B cell (primary cell): ENCODE data around the gene KRTAP4-4. TPM values are rescaled to one million over a fixed set of nuclear protein-coding genes. Genes with fewer than 3 reads are reported as not detected.
A peak's percentile ranks its signal among the peaks of the same experiment; 100 is the strongest.
"Not testable (repeated sequence)": the region's sequence is repeated elsewhere in the genome, so short reads cannot be mapped to it uniquely, and the experiment has no call there.

Experiments used
- ATAC-seq: fragments of 200-7000 bp; cut with Tn5 transposase; one replicate; pipeline ENCODE4 v1.10.0; 2021; ENCODE audit warnings: low read depth, mild to moderate bottlenecking, moderate number of reproducible peaks, moderate library complexity
- CTCF ChIA-PET: fragments of 350-600 bp; sonication (Branson Sonifier 250); formaldehyde crosslinking; loops from one replicate; lab custom pipeline; 2021; ENCODE audit warnings: antibody characterized with exemption, inconsistent platforms; lab: Charles Lee
- POLR2A ChIA-PET: fragments of 350-600 bp; sonication (Branson Sonifier 250); formaldehyde crosslinking; loops from one replicate; lab custom pipeline; 2021; ENCODE audit warnings: antibody characterized with exemption; lab: Charles Lee
- DNase-seq: peaks from one replicate; pipeline ENCODE4 v3.0.0; 2013
- H2AFZ ChIP-seq: 2 replicates; pipeline ENCODE4 v1.6.1; 2012; ENCODE audit warnings: mild to moderate bottlenecking, low read depth, low read length; ENCODE audit not compliant: insufficient read depth, poor library complexity, severe bottlenecking
- H3K27ac ChIP-seq, 2 donors: 1 replicate in 1 of 2; 2 replicates in 1 of 2; pipeline ENCODE4 v1.5.1; 2012 to 2013; ENCODE audit warnings: low read length in 2 of 2, mild to moderate bottlenecking in 2 of 2, moderate library complexity in 1 of 2
- H3K27me3 ChIP-seq, 4 experiments: fragments of 200-600 bp in 1 of 4; sonication (generic) in 1 of 4; replicated peaks in 1 of 4; 1 replicate in 2 of 4; 2 replicates in 2 of 4; pipeline versions ENCODE4 v1.6.1 to v1.7.0; 2013 to 2016; ENCODE audit warnings: low read length in 3 of 4, mild to moderate bottlenecking in 2 of 4, mixed read lengths in 1 of 4, moderate library complexity in 1 of 4; ENCODE audit not compliant: insufficient read depth in 4 of 4, control insufficient read depth in 3 of 4; ENCODE audit errors: control extremely low read depth in 1 of 4
- H3K36me3 ChIP-seq, 2 experiments: replicated peaks in 1 of 2; 1 replicate in 1 of 2; 2 replicates in 1 of 2; pipeline versions ENCODE4 v1.6.1 to v1.7.1; 2013; ENCODE audit warnings: low read length in 1 of 2; ENCODE audit not compliant: insufficient read depth in 2 of 2, control insufficient read depth in 1 of 2; ENCODE audit errors: control extremely low read depth in 1 of 2, extremely low read depth in 1 of 2
- H3K4me1 ChIP-seq, 2 donors: fragments of 200-600 bp in 1 of 2; sonication (generic) in 1 of 2; 1 replicate in 1 of 2; 2 replicates in 1 of 2; pipeline versions ENCODE4 v1.5.1 to v1.6.1; 2013 to 2017; ENCODE audit warnings: low read length in 2 of 2; ENCODE audit not compliant: control insufficient read depth in 2 of 2, insufficient read depth in 2 of 2
- H3K4me2 ChIP-seq: replicated peaks from 2 replicates; pipeline ENCODE3; 2012; ENCODE audit warnings: mild to moderate bottlenecking, low read depth, low read length; ENCODE audit not compliant: poor library complexity, severe bottlenecking
- H3K4me3 ChIP-seq, 5 experiments: fragments of 200-600 bp in 1 of 5; sonication (generic) in 1 of 5; 1 replicate in 3 of 5; 2 replicates in 2 of 5; pipeline versions ENCODE4 v1.5.1 to v1.7.0; 2011 to 2016; ENCODE audit warnings: low read length in 4 of 5, mild to moderate bottlenecking in 4 of 5, low read depth in 2 of 5, control low read depth in 1 of 5, moderate library complexity in 1 of 5; ENCODE audit not compliant: insufficient read depth in 1 of 5; ENCODE audit errors: control extremely low read depth in 1 of 5, extremely low read depth in 1 of 5
- H3K79me2 ChIP-seq: fragments of 200-600 bp; sonication (generic); one replicate; pipeline ENCODE4 v1.6.0; 2016; ENCODE audit warnings: low read length; ENCODE audit not compliant: control insufficient read depth, insufficient read depth
- H3K9ac ChIP-seq: fragments of 200-600 bp; sonication (generic); 2 replicates; pipeline ENCODE4 v1.6.1; 2017; ENCODE audit warnings: mild to moderate bottlenecking, low read length, moderate library complexity
- H3K9me3 ChIP-seq, 3 donors: one replicate each; pipeline versions ENCODE4 v1.6.1 to v1.7.1; 2013; ENCODE audit warnings: low read length in 2 of 3; ENCODE audit not compliant: control insufficient read depth in 2 of 3, insufficient read depth in 1 of 3; ENCODE audit errors: control extremely low read depth in 1 of 3
- H4K20me1 ChIP-seq: 2 replicates; pipeline ENCODE4 v1.6.0; 2012; ENCODE audit warnings: mild to moderate bottlenecking, low read length; ENCODE audit not compliant: insufficient read depth, control insufficient read depth, poor library complexity, severe bottlenecking
- H3K27ac Mint-ChIP-seq: one replicate; pipeline ENCODE4 v1.8.0; 2021; ENCODE audit warnings: mixed read lengths
- H3K27me3 Mint-ChIP-seq: one replicate; pipeline ENCODE4 v1.8.0; 2021; ENCODE audit warnings: mixed read lengths
- H3K4me1 Mint-ChIP-seq: one replicate; pipeline ENCODE4 v1.8.0; 2021; ENCODE audit warnings: mixed read lengths
- H3K4me3 Mint-ChIP-seq: one replicate; pipeline ENCODE4 v1.8.0; 2021; ENCODE audit warnings: mixed read lengths
- H3K9me3 Mint-ChIP-seq: one replicate; pipeline ENCODE4 v1.8.0; 2022; ENCODE audit warnings: mixed read lengths; ENCODE audit not compliant: insufficient read depth
- EZH2 ChIP-seq: IDR thresholded peaks from 2 replicates; pipeline ENCODE4 v1.6.1; 2012; ENCODE audit warnings: borderline replicate concordance, low read depth, mild to moderate bottlenecking, moderate library complexity, low read length; ENCODE audit not compliant: insufficient read depth, poor library complexity, severe bottlenecking
- WGBS: methylation state at CpG from one replicate; pipeline ENCODE4 v1.1.5; 2013; ENCODE audit warnings: missing lambda C conversion rate; ENCODE audit not compliant: insufficient coverage; 5-methylcytosine and 5-hydroxymethylcytosine counted together
- intact Hi-C: fragments of 100-400 bp; cut with micrococcal nuclease; formaldehyde crosslinking; loops from one replicate; pipeline ENCODE4 v1.10.0; 2022
- polyA plus RNA-seq: library from polyadenylated mRNA; depleted of rRNA; stranded (reverse); fragments of >200 nt; gene quantifications from 2 replicates; pipeline ENCODE4 v1.2.3, GENCODE V29; 2012
- total RNA-seq, 2 donors: library from RNA; stranded (reverse); fragments of 120-200 nt in 1 of 2; gene quantifications; 1 replicate in 1 of 2; 2 replicates in 1 of 2; pipeline versions ENCODE4 v1.2.3 to v1.2.4, GENCODE V29; 2013 to 2022
- TF ChIP-seq, protein P1 (sequence below): fragments of 200-600 bp; IDR thresholded peaks from one replicate; pipeline ENCODE4 v1.8.0; 2022; ENCODE audit warnings: antibody characterized with exemption, mild to moderate bottlenecking

KRTAP4-4 gene
- total and polyA plus RNA-seq, 2 donors (not counting 1 experiment from before 2014, with no cell fraction given): not detected

DNA sequence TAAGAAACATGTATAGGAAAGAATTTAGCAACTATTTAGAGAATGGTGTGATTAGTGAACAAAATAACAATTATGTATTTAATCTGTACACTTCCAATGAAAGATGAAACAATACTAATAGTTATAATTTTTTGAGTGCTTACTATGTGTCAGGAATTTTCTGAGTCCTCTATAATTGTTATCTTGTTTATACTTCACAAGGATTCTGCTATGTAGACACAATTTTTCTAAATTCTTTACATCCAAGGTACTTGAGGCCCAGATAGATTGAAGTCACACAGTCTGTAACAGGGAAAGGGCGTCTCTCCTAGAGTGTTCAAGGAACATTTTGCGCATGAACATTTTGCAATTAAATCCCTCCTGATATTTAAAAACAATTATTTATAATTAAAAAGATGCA, 35.5 kb downstream of the KRTAP4-4 start:
- Histone ChIP-seq H3K4me3 (no peak overlapping the region), H3K79me2 (no peaks in the 10 kb centered on the region), H3K27me3 (no peaks in the 10 kb centered on the region), H3K9ac (no peak overlapping the region), H4K20me1 (no peaks in the 10 kb centered on the region), H3K4me1 (peaks cover 31 to 32% of the 10 kb centered on the region in 2 donors), H2AFZ (no peak overlapping the region), H3K36me3 (no peaks in the 10 kb centered on the region), H3K4me2 (no peak overlapping the region), H3K9me3 (peaks cover 0 to 5% (median 3%) of the 10 kb centered on the region in 3 donors), H3K27ac (no peak overlapping the region)
- no CpG with 5 or more reads among the region's 2 CpGs for WGBS
- H3K27me3 Mint-ChIP-seq: peaks cover 11% of the 10 kb centered on the region
- no peak overlapping the region for H3K27ac Mint-ChIP-seq
- intact Hi-C loops: no loop called here
- TF ChIP-seq, protein P1, sequence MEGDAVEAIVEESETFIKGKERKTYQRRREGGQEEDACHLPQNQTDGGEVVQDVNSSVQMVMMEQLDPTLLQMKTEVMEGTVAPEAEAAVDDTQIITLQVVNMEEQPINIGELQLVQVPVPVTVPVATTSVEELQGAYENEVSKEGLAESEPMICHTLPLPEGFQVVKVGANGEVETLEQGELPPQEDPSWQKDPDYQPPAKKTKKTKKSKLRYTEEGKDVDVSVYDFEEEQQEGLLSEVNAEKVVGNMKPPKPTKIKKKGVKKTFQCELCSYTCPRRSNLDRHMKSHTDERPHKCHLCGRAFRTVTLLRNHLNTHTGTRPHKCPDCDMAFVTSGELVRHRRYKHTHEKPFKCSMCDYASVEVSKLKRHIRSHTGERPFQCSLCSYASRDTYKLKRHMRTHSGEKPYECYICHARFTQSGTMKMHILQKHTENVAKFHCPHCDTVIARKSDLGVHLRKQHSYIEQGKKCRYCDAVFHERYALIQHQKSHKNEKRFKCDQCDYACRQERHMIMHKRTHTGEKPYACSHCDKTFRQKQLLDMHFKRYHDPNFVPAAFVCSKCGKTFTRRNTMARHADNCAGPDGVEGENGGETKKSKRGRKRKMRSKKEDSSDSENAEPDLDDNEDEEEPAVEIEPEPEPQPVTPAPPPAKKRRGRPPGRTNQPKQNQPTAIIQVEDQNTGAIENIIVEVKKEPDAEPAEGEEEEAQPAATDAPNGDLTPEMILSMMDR: no peak
- no peak for TF ChIP-seq EZH2
- H3K4me3 Mint-ChIP-seq: no peak overlapping the region
- ATAC-seq: no peak
- ChIA-PET POLR2A (no interaction called here), CTCF (no interaction called here)
- no peak for DNase-seq
- H3K4me1 Mint-ChIP-seq: peaks cover 13% of the 10 kb centered on the region
- H3K9me3 Mint-ChIP-seq: no peaks in the 10 kb centered on the region

DNA sequence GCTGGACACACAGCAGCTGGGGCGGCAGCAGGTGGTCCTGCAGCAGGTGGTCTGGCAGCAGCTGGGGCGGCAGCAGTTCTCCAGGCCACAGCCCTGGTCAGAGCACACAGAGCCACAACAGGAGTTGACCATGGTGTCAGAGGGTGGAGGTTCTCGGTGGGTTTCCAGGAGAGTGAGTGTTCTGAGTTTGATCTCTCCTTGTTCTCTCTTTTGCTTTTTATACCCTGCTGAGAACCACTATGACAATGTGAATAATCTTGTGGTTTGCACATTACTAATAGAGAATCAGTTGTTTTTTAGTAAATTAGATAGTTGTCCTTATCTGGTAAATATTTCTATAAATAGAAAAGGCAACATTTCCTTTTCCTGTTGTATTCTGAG, 36.6 kb downstream of the KRTAP4-4 start, which contains the start of gene KRTAP4-12:
Gene KRTAP4-12 (minus strand): TSS at position 192 of the 381 bp plus-strand sequence. CDS start 60 bp downstream, at position 132.
- DNase-seq, CTCF ChIA-PET, POLR2A ChIA-PET, H3K9me3 Mint-ChIP-seq, H3K27me3 ChIP-seq, H3K36me3 ChIP-seq, H3K79me2 ChIP-seq, H3K9ac ChIP-seq, H2AFZ ChIP-seq, ATAC-seq, H3K27ac Mint-ChIP-seq, H4K20me1 ChIP-seq, H3K9me3 ChIP-seq: not testable (repeated sequence)
- Histone ChIP-seq H3K4me3 (peak within 1 kb of the TSS in 1 of 5 experiments; percentile 13), H3K4me1 (peaks cover 37 to 41% of the 10 kb centered on the region in 2 donors), H3K4me2 (peak within 1 kb of the TSS; percentile 3), H3K27ac (peak within 1 kb of the TSS in 1 of 2 donors; percentile 25)
- 90% methylated on average over 2 of the region's 3 CpGs for WGBS
- Mint-ChIP-seq H3K4me3 (peak within 1 kb of the TSS; percentile 24), H3K27me3 (peaks cover 13% of the 10 kb centered on the region), H3K4me1 (peaks cover 18% of the 10 kb centered on the region)
- intact Hi-C loops: loop anchor here (5.0 kb wide), 1 partner anchor 183 kb away; the partner anchor contains the start of gene KRTAP16-1

DNA sequence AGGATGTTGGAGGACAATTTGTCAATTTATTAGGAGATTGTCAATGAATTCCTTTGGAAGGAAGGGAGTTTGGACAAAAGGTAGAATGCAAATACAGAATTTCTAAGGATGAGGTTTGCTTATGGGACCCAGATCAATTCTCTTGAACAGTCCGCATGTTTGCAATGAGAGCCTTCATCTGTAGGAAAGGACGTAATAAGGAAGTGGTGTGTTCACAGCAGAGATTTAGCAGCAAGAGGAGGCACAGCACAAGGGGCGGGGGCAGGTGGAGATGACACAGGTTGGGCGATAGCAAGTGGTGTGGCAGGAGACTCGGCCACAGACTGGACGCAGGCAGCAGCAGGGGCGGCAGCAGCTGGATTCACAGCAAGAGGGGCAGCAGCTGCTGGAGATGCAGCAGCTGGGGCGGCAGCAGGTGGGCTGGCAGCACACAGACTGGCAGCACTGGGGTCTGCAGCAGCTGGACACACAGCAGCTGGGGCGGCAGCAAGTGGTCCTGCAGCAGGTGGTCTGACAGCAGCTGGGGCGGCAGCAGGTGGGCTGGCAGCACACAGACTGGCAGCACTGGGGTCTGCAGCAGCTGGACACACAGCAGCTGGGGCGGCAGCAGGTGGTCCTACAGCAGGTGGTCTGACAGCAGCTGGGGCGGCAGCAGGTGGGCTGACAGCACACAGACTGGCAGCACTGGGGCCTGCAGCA, 37.1 kb downstream of the KRTAP4-4 start:
- H3K27ac Mint-ChIP-seq, ATAC-seq, H2AFZ ChIP-seq, H4K20me1 ChIP-seq, H3K36me3 ChIP-seq, POLR2A ChIA-PET, H3K9me3 Mint-ChIP-seq, H3K79me2 ChIP-seq, H3K27me3 ChIP-seq, H3K9ac ChIP-seq, H3K9me3 ChIP-seq, DNase-seq, CTCF ChIA-PET: not testable (repeated sequence)
- peak overlapping the region in 1 of 2 donors; percentile 25 for H3K27ac ChIP-seq
- peaks cover 43 to 46% of the 10 kb centered on the region in 2 donors for H3K4me1 ChIP-seq
- Mint-ChIP-seq H3K4me3 (peak overlapping the region; percentile 24), H3K27me3 (peaks cover 13% of the 10 kb centered on the region), H3K4me1 (peaks cover 22% of the 10 kb centered on the region)
- WGBS: 77% methylated on average over 12 of the region's 12 CpGs
- intact Hi-C loops: loop anchor here (5.0 kb wide), 1 partner anchor 184 kb away; the partner anchor contains the start of gene KRTAP16-1
- H3K4me3 ChIP-seq: peak overlapping the region in 1 of 5 experiments; percentile 13
- H3K4me2 ChIP-seq: peak overlapping the region; percentile 3
